Measurements from ENCODE around the gene TBC1D8.

Gene TBC1D8

DNA sequence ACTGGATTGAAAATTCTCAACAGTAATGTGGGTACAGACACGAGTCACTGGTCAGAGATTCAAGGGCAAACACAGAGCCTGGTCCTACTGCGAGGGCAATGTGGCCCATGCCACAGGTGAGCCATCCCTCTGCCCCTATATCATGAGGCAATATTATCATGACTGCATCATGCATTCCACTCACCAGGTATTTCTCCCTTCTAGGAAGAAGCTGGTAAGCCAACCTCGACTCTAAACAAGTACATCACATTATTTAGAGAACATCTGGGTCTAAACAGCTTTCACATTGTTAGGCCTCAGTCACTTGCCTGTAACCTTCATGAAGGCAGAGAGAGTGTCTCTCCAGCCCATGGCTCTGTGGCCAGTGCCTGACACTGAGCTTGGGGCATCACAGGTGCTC lies 163.6 kb downstream of the TBC1D8 start:
- TF ChIP-seq, protein P1, sequence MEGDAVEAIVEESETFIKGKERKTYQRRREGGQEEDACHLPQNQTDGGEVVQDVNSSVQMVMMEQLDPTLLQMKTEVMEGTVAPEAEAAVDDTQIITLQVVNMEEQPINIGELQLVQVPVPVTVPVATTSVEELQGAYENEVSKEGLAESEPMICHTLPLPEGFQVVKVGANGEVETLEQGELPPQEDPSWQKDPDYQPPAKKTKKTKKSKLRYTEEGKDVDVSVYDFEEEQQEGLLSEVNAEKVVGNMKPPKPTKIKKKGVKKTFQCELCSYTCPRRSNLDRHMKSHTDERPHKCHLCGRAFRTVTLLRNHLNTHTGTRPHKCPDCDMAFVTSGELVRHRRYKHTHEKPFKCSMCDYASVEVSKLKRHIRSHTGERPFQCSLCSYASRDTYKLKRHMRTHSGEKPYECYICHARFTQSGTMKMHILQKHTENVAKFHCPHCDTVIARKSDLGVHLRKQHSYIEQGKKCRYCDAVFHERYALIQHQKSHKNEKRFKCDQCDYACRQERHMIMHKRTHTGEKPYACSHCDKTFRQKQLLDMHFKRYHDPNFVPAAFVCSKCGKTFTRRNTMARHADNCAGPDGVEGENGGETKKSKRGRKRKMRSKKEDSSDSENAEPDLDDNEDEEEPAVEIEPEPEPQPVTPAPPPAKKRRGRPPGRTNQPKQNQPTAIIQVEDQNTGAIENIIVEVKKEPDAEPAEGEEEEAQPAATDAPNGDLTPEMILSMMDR (conservative IDR thresholded peaks at IDR 0.05) = no peak
- TF ChIP-seq ZFX (IDR thresholded peaks at IDR 0.05) = no peak
- no peak overlapping the region for H3K27ac ChIP-seq

DNA sequence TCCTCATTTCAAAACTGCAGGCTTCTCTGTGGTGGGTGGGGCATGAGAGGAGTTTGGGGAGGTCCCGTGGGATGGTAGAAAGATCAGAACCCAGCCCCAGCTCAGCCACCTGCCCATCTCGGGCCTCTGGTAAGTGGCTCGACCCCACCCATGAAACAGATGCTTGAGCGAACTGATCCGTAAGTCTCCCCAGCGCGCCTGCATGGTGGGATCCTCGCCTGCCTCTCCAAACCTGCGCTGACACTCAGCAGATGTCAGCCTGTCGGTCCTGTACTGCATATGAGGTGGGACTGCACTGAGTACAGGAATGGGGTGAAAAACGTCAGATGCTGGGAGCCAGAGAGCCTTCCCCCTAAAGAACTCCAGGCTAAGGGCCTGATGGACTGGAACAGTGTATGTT lies 165.0 kb downstream of the TBC1D8 start:
- H3K27ac ChIP-seq = no peak overlapping the region
- TF ChIP-seq, protein P1 (conservative IDR thresholded peaks at IDR 0.05) = no peak
- no peak for TF ChIP-seq ZFX (IDR thresholded peaks at IDR 0.05)

DNA sequence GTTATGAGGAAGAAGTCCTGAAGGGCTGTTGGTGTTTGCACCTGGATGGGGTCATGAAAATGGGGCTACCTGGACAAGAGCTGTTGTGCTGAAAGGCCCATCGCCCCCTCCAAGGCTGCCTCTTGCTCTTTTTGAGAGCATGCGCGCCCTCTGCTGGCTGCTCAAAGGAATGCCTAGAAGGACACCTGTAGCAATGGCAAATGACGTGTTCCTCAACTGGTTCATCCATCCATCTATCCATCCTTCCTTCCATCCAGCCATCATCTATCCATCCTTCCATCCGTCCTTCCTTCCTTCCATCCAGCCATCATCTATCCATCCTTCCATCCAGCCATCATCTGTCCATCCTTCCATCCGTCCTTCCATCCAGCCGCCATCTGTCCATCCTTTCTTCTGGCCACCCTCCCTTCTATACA lies 166.3 kb downstream of the TBC1D8 start:
- TF ChIP-seq ZFX (IDR thresholded peaks at IDR 0.05) = no peak
- TF ChIP-seq, protein P1 (conservative IDR thresholded peaks at IDR 0.05) = peak; percentile 84
- no peak overlapping the region for H3K27ac ChIP-seq

DNA sequence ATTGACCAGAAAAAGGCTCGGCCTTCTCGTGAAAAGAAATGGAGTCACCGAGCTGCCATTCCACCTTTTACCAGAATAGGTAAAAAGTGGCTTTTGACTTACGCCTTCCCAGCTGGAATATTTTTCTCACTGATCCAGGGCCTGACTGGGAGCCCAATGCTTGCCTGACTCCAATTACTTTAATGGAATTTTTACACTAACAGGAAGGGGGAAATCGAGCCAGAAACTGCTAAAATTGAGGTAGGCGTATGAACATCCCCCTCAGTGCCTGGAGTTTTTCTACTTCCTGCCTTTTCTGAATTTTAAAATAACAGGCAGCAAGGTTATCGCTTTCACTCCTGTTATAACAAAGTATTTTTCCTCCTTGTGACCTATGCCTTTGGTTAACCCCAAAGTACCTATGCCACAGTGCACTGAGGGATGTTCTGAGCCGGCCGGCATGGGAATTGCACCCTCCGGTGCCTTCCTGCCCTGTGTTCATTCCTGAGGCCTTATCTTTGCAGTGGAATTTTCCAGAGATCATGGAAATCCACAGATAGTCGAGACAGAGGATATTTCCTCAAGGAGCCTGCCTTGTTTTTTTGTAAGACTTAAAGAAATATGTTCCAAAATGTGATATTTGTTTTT lies 167.4 kb downstream of the TBC1D8 start:
- no peak overlapping the region for H3K27ac ChIP-seq
- TF ChIP-seq, protein P1 (conservative IDR thresholded peaks at IDR 0.05) = no peak
- no peak for TF ChIP-seq ZFX (IDR thresholded peaks at IDR 0.05)

DNA sequence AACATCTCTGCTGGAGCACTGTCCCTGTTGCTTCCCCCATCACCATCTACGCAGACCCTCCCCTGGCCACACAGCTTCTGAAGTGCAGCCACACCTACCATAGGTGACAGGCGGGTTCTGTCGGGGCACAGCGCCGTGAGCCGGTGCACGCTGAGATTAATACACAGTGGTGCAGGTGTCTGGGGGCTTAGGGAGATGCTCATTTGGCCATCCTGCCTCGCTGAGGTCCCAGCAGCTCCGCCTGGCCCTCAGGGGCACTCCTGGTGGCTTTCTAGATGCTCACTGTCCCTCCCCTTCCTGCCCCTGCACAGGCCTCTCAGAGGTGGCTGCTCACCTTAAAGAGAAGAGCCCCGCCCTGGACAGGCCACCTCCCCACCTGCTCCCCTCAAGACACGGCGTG lies 168.0 kb downstream of the TBC1D8 start:
- H3K27ac ChIP-seq = no peak overlapping the region
- TF ChIP-seq, protein P1 (conservative IDR thresholded peaks at IDR 0.05) = no peak
- TF ChIP-seq ZFX (IDR thresholded peaks at IDR 0.05) = no peak

DNA sequence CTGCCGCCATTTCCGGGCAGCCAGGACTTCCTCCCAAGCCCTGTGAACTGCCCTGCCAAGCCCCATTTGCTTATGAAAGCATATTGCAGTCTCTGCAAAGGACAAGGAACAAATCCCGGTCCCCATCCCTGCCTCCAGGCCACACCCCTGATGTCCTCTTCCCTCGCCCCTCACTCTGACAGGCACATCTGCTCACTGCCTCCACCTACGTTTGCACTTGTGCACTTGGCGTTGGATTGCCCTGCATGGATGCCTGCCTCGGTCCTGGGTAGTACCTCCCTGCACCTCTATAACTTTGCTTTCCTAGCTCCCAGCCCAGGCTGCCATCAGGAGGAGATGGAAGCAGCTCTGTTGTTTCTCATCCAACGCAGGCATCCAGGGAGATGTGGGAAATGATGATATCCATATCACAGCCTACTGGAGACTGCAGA lies 168.7 kb downstream of the TBC1D8 start:
- no peak overlapping the region for H3K27ac ChIP-seq
- TF ChIP-seq, protein P1 (conservative IDR thresholded peaks at IDR 0.05) = no peak
- TF ChIP-seq ZFX (IDR thresholded peaks at IDR 0.05) = no peak

DNA sequence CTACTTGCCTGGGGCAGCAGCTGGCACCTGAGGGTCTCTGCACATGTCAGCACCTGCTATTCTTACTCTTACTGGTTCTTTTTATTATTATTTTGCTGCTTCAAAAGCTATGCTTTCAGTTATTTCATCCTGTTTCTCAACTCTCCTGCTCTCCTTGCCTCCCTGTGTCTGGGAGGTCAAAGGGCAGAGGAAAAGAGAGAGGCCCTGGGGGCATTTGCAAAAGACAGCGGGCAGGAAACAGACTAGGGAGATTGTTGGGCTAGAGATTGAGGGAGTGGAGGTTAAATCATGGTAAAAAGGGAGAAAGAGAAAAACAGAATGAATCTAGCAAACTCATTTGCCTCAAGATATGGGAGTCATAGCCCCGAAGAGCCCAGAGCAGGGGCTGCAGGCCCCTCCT lies 170.2 kb downstream of the TBC1D8 start:
- H3K27ac ChIP-seq = no peak overlapping the region
- TF ChIP-seq, protein P1 (conservative IDR thresholded peaks at IDR 0.05) = no peak
- no peak for TF ChIP-seq ZFX (IDR thresholded peaks at IDR 0.05)
